Measurements from ENCODE around the gene IGF1.

The IGF1 gene

GRCh38 chr12:102426599-102427542 lies 53.5 kb downstream of the IGF1 start:
- ATAC-seq (no peak), DNase-seq (no peak)

DNA sequence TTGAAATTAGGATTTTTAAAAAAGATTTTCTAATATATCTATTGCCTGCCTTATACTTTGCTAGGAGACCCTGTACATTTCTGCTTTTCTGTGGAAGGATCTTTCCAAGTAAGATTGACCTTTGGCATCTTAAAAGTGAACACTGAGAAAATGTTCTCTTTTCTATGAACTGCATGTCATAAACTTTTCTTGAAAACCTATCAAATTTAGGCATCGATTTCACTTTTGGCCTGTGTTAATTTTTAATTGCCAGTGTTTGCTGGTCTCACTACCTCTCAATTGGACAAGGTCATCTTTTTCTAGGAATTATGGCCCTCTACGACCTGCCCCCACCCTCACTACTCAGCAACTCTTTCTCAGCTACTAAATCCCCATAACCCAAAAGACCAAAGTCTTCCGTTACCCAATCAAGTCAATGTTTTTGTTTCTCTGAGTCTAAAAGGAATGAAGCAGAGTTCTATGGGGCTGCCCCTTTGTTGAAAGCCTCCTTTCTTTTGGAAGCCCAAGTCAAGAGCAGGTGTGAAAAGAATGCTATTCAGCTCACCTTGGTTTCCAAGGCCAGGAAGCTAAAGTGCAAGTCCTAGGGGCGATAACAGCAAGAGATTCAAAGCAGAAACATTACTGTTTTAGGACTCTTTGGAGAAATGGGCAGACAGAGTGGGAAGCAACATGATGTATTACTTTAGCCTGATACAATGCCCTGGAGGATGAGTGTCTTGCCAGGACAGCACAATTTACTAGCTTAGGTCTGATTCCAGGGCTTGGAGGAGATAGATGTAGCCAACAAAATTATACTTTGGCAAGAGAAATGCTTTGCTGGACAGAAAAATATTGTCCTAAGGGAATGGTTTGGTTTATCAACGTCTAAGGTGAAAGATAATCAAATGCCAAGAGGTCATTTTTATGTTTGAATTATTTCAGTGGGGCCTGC lies 55.0 kb downstream of the IGF1 start:
- no peak for ATAC-seq

GRCh38 chr12:102423462-102423861 lies 56.9 kb downstream of the IGF1 start:
- no peak for DNase-seq
- ATAC-seq, result no peak

More for the DNA sequence above, 55.0 kb downstream of the IGF1 start:
- DNase-seq, result no peak

DNA sequence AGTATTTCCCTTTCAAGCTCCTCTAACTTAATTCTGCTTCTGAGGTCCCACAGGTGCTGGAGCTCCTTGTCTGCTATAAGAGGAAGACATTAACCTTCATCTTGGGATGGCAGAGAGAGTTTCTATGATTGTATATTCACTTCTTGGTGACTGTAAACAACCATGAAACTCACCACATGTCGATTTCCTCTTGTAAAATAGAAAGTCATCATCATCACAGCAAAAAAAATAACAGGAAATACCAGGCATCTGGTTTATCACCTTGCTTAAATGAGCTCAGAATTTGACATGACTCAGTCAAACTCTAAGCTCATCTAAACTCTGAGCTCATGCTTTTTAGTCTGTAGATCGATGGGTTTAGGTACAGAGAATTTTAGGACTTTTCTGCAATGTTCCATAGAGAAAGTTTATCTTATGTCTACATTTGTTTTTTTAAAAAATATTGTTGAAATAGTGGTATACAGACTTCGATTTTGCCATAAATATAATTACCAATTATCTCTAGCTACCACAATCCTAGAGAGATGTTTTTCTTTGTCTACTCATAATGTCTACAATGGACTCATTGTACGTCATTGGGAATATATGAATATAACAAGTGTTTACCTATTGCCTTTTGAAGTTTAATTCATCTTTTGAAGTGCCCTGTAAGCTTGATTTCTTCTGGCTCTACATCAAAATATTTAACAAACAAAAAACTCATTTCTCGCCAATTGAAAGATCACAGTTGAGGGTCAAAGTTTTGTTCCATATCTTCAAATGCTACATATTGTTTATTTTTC lies 58.4 kb downstream of the IGF1 start:
- peak; percentile 61 for ATAC-seq
- DNase-seq, result no peak

DNA sequence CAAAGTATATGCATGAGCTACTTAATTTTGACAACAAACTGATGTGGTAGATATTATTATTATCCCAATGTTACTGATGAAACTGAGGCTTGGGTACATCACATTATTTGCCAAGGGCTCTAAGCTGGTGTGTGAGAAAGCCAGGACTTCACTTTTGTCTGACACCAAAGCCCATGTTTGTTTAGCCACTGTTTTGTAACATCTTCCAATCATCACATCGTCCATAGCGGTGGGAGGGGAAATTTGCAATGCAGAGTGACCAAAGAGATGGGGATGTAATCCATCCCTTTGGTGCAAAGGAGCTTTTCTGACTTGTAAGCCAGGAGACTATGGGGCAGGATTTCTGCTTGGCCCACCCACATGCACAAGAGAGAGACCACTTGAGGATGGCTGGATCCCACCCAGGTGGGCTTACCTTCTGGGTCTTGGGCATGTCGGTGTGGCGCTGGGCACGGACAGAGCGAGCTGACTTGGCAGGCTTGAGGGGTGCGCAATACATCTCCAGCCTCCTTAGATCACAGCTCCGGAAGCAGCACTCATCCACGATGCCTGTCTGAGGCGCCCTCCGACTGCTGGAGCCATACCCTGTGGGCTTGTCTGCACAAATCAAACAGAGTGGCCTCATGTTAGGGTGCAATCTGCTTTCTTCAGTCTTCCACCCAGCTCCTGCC lies 61.1 kb downstream of the IGF1 start:
- DNase-seq (no peak), ATAC-seq (no peak)

DNA sequence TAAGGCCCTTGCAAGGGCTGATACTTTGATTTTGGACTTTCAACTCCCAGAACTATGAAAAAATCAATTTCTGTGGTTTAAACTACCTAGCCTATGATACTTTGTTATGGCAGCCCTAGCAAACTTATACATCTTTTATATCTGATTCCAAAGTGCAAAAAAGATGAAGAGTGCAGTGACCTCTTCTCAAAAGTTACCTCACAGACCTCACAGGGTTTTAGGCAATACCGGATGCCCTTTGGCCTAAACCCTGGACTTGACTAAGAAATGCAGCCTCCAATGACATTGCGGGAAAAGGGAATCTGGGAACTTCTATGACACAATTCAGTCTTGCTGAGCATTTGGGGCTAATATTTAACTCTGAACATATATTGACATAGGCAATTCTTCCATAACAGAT lies 63.3 kb downstream of the IGF1 start:
- no peak for DNase-seq
- ATAC-seq, result no peak

DNA sequence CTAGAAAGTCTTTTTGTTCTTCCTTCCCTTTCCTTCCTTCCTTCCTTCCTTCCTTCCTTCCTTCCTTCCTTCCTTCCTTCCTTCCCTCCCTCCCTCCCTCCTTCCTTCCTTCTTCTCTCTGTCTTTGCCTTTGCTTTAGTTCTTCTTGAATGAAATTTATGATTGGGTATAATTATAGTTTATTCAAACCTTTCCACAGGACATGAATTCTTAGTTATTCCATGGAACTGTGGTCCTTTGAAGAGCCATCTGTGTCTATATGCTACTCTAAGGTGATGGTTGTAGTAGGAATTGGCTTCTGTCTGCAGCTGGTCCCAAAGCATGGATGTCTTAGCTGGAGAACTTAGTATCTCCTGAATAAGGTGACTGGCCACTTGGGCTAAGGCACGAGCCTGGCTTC lies 64.8 kb downstream of the IGF1 start:
- DNase-seq, result no peak
- ATAC-seq, result no peak

- DNase-seq (no peak), ATAC-seq (no peak)
Observed at GRCh38 chr12:102413396-102413795, 67.0 kb downstream of the IGF1 start.

DNA sequence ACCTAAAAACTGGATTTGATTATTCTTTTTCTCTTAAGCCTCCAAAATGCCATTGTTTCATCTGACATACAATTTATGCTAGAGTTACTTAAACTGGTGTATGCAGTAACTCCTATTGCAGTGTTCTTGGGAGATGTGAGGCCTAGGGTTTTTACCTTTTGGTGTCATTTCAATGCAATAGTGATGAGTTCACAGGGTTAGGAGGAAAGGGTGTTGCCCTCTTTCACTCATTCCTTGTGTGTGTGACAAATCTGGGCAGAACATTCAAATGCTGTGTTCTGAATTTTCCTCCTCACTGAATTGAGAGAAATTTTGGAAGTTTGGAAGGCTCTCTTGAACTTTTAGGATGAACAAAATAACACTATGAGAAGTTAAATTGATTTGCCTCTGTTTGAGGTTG lies 69.9 kb downstream of the IGF1 start:
- DNase-seq (no peak), ATAC-seq (no peak)

- DNase-seq (peak; percentile 13), ATAC-seq (peak; percentile 68)
Observed at GRCh38 chr12:102408487-102409297, 71.7 kb downstream of the IGF1 start.

GRCh38 chr12:102407776-102408486 lies 72.4 kb downstream of the IGF1 start:
- ATAC-seq (no peak), DNase-seq (no peak)

- ATAC-seq (no peak), DNase-seq (no peak)
Observed at GRCh38 chr12:102406033-102406584, 74.3 kb downstream of the IGF1 start.

DNA sequence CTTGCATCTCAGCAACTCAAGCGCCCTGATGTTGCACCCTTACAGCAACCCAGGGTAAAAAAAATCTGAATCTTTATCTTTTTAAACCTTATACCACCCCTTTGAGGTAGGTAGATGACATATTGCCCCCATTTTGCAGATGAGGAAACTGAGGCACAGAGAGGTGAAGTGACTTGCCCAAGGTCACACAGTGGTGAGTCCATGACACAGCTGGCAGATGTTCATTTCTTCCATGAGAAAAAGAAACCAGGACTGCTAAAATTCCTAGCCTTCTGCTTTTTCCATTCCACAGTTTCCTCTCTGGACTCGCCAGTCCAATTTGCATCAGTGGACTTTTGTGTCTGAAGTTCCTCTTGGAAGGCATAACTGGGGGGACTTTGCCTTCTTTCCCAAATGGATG lies 79.3 kb downstream of the IGF1 start:
- DNase-seq (no peak), ATAC-seq (no peak)

- ATAC-seq (no peak), DNase-seq (no peak)
Observed at GRCh38 chr12:102399653-102400052, 80.7 kb downstream of the IGF1 start.

DNA sequence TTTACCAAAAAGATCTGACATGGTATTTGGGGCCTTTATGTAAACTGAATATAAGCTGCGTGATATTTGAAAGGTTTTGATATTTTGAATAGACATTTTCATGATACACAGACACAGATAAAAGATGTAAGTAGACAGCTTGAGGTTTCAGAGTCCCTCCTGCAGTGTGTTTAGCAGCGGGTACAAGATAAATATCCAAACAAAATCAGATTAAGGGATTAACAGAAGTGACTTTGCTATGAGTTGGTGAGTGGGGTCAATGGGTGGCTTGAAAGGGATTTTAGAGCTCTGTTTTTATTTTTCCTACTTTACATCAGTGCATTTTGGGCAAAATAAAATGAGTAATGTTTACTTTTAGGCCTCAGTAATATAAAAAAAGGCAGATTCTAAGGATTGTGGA lies 84.1 kb downstream of the IGF1 start:
- DNase-seq (no peak), ATAC-seq (no peak)

DNA sequence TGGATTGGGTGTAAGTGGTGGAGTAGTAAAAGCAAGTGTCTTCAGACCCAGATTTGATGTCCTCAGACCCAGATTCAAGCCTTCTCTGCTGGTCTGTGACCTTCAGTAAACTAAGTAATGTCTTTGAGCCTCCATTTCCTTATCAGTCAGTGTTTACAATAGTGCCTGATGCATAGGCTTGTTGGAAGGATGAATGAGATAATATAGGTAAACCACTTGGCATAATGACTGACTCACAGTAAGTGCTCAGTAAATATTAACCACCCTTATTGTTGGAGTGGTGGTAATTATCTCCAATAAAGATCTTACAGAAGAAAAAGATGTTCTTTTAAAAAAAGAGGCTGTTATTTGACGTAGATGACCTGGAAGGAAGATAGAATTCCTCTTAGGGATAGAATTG lies 86.2 kb downstream of the IGF1 start:
- DNase-seq (no peak), ATAC-seq (no peak)

- ATAC-seq (no peak), DNase-seq (no peak)
Observed at GRCh38 chr12:102390068-102390467, 90.3 kb downstream of the IGF1 start.

DNA sequence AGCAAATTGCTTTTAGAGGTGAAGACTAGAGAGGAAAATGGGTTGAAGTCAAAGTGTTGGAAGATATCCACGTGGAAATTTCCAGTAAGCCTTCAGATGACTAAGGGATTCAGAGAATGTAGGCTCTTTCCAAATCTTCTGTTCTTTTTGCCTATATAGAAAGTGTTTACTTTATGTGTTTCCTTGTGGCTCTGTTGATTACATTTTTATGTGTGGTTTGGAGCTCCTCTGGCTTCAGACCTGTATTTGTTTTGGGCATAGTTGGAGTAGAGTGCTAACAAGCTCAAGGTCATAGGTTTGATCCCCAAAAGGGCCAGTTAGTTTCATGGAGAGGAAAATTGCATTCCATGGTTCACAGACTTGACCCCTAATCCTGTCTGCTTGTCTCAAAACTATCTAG lies 91.9 kb downstream of the IGF1 start:
- DNase-seq (no peak), ATAC-seq (no peak)

- ATAC-seq, result no peak
Observed at GRCh38 chr12:102385343-102385742, 95.0 kb downstream of the IGF1 start.

More at GRCh38 chr12:102385343-102385742, 95.0 kb downstream of the IGF1 start:
- no peak for DNase-seq
